Measurements from ENCODE around the gene MAGEA2.
"Not testable (repeated sequence)": the region's sequence is repeated elsewhere in the genome, so short reads cannot be mapped to it uniquely, and the experiment has no call there.

The MAGEA2 gene, protein sequence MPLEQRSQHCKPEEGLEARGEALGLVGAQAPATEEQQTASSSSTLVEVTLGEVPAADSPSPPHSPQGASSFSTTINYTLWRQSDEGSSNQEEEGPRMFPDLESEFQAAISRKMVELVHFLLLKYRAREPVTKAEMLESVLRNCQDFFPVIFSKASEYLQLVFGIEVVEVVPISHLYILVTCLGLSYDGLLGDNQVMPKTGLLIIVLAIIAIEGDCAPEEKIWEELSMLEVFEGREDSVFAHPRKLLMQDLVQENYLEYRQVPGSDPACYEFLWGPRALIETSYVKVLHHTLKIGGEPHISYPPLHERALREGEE

DNA sequence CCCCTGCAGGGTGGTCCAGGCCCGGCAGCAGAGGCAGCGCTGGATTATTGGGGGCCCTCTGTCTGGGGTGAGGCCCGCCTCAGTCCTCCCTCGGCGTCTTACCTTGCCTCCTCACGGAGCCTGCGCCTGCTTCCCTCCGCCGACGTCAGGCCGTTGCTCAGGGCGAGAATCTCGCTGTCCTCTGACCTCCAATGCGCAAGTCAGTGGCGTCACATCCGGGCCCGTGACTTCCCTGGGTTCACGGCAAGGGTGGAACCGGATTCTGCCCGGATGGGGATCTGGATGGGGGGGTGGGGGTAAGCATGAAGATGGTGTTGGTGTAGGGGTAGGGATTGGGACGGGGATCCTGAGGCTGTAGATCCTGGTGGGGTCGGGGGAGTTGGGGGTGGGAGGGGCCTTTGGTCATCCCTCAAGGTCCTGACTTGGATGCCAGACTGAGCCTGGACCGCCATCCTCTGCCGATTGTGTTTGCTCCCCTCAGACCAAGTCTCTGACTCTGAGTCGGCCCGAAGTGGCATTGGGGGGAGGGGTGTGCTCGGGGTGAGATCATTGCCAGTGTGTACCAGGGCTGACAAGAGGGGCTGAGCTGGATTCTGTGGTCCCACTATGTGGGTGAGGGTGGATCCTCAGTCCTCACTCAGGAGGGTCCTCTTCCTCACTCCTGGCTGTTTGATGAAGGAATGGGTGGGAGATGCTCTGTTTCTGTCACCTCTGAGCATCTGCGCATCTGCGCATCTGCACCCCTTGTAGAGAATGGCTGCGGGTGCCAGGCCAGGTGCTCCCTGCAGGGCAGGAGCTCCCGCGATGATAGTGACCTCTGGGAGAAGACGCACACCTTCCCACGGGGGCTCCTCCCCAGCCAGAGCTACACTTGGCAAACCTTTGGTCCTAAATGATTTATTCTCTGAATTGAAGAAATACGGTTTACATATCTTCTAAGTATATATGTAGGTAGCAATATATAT, at the start of gene MAGEA2:
TSS of gene MAGEA2 (minus strand) at position 157 of the 965 bp plus-strand sequence. CDS start 2,479 bp downstream, outside the sequence.
- H3K9me3 ChIP-seq (ENCODE audit: control insufficient read depth, insufficient read depth, low read length); H3K9ac ChIP-seq (ENCODE audit: low read depth, low read length); H3K36me3 ChIP-seq (ENCODE audit: insufficient read depth, low read length); H3K4me1 ChIP-seq (ENCODE audit: insufficient read depth, low read length): not testable (repeated sequence)

DNA sequence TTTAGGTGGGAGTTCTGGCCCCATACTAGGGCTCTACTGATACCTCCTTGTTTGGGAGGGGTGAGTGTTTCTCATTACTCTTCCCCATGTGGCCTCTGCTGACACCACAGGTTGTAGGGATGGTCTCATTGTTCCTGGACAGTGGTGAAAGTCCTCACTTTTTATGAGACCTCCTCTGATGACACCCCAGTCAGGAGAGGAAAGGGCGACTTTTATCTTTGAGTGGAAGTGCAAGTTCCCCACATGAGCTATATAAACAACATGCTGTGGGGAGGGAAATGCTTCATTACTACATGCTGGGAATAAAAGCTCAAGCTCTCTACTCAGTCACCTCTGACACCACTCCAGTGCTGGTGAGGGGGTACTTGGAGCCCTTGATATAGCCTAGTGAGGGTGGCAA, 45.3 kb upstream of the MAGEA2 start:
- no peaks in the 10 kb centered on the region for H3K9me3 ChIP-seq (ENCODE audit: control insufficient read depth, insufficient read depth, low read length)
- H3K4me1 ChIP-seq (ENCODE audit: insufficient read depth, low read length): no peaks in the 10 kb centered on the region
- no peaks in the 10 kb centered on the region for H3K36me3 ChIP-seq (ENCODE audit: insufficient read depth, low read length)
- H3K9ac ChIP-seq (ENCODE audit: low read depth, low read length): no peak overlapping the region

DNA sequence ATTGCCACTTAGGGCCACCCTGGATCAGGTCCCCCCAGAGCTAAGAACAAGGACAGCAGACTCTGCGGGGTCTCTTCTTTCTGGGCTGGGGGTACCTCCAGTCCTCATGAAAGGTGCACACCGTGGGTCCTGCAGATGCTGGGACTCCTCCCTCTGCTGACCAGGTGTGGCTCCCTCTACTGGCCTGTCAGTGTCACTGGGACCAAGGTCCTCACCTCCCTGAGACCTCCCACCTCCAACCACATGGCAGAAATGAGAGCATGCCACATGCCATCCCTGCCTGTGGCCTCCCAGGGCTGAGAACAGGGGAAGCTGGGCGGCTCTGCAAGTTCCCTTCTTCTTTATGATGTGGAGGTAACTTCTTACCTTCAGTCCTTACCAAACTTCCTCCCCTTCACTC, 33.4 kb upstream of the MAGEA2 start:
- H3K9me3 ChIP-seq (ENCODE audit: control insufficient read depth, insufficient read depth, low read length); H3K36me3 ChIP-seq (ENCODE audit: insufficient read depth, low read length); H3K4me1 ChIP-seq (ENCODE audit: insufficient read depth, low read length); H3K9ac ChIP-seq (ENCODE audit: low read depth, low read length): not testable (repeated sequence)

DNA sequence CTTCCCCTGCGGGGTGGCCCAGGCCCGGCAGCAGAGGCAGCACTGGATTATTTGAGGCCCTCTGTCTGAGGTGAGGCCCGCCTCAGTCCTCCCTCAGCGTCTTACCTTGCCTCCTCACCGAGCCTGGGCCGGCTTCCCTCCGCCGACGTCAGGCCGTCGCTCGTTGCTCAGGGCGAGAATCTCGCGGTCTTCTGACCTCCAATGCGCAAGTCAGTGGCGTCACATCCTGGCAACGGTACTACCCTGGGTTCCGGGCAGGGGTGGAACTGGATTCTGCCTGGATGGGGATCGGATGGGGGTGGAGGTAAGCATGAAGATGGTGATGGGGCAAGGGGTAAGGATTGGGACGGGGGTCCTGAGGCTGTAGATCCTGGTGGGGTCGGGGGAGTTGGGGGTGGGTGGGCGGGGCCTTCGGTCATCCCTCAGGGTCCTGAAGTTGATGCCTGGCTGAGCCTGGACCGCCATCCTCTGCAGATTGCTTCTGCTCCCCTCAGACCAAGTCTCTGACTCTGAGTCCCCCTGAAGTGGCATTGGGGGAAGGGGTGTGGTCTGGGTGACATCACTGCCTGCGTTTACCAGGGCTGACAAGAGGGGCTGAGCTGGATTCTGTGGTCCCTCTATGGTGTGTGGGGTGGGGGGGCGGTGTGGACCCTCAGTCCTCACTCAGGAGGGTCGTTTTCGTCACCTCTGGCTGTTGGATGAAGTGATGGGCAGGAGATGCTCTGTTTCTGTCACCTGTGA, 16.1 kb upstream of the MAGEA2 start, which contains the start of gene MAGEA6:
TSS of gene MAGEA6 (minus strand) at position 141 of the 741 bp plus-strand sequence. CDS start 2,039 bp downstream, outside the sequence.
- H3K9ac ChIP-seq (ENCODE audit: low read depth, low read length); H3K9me3 ChIP-seq (ENCODE audit: control insufficient read depth, insufficient read depth, low read length); H3K36me3 ChIP-seq (ENCODE audit: insufficient read depth, low read length); H3K4me1 ChIP-seq (ENCODE audit: insufficient read depth, low read length): not testable (repeated sequence)

DNA sequence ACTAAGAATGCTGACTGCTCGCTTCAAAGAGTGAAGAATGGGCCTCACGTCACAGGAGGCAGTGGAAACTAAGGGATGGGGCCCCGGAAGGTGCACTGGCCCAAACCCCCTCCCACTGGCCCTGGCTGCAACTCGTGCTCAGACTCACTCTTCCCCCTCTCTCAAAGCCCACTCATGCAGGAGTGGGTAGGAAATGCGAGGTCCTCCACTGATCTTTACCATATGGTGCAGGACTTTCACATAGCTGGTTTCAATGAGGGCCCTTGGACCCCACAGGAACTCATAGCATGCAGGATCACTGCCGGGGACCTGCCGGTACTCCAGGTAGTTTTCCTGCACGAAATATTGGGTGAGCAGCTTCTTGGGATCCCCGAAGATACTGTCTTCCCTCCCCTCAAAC, 12.9 kb upstream of the MAGEA2 start:
- not testable (repeated sequence) for H3K4me1 ChIP-seq (ENCODE audit: insufficient read depth, low read length); H3K9ac ChIP-seq (ENCODE audit: low read depth, low read length); H3K36me3 ChIP-seq (ENCODE audit: insufficient read depth, low read length); H3K9me3 ChIP-seq (ENCODE audit: control insufficient read depth, insufficient read depth, low read length)

DNA sequence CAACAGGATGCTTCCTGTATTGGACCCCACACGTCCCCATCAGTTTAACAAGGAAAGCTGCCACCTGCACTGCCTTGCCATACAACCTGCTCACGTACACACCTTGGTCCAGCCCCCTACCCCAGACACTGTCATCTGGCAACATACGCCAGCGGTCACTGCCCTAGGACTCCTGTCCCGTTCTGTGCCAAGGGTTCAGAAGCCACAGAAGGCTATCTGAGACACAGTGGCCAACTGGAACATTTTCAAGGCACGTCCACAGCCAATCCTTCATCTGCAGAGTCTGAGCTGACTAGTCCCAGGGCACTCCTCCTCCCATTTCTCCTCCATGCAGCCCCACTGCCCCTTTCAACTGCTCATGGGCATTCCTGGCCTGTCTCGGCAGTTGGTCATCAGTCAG, 7.9 kb upstream of the MAGEA2 start:
- not testable (repeated sequence) for H3K9ac ChIP-seq (ENCODE audit: low read depth, low read length); H3K9me3 ChIP-seq (ENCODE audit: control insufficient read depth, insufficient read depth, low read length); H3K36me3 ChIP-seq (ENCODE audit: insufficient read depth, low read length); H3K4me1 ChIP-seq (ENCODE audit: insufficient read depth, low read length)

DNA sequence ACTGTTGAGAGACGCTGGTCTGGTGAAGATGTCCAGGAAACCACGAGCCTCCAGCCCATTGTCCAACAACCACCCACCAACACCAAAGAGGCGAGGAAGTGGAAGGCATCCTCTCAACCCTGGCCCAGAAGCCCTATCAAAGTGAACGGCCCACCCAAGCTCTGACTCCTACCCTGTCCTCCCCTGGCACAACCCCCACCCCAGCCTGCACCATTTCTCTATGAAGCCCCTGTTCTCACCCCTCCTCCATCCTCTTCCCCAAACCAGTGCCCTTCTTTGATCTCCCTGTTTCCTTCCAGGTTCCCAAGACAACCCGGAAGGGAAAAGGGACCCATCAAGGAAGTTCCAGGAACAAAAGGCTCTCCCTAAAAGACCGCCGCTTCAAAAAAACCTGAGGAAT, 5.9 kb upstream of the MAGEA2 start:
- not testable (repeated sequence) for H3K4me1 ChIP-seq (ENCODE audit: insufficient read depth, low read length); H3K36me3 ChIP-seq (ENCODE audit: insufficient read depth, low read length); H3K9ac ChIP-seq (ENCODE audit: low read depth, low read length); H3K9me3 ChIP-seq (ENCODE audit: control insufficient read depth, insufficient read depth, low read length)

DNA sequence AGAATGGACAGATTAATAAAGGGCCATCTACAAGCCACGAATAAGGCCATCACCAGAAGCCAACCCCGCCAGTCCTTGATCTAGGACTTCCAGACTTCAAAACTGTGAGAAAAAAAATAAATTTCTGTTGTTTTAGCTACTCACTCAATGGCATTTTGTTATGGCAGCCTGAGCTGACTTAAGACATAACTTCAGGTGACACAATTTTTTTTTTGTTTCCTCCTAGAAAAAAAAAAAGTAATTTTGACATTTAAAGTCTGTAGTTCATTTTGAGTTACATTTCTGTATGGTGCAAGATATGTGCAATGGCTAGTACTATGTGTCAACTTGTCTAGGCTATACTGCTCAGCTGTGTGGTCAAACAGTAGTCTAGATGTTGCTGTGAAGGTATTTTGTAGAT, 5.3 kb upstream of the MAGEA2 start, which contains the start of gene CSAG3:
TSS of gene CSAG3 (plus strand) at position 301 of the 400 bp plus-strand sequence.
- not testable (repeated sequence) for H3K9me3 ChIP-seq (ENCODE audit: control insufficient read depth, insufficient read depth, low read length); H3K36me3 ChIP-seq (ENCODE audit: insufficient read depth, low read length); H3K9ac ChIP-seq (ENCODE audit: low read depth, low read length); H3K4me1 ChIP-seq (ENCODE audit: insufficient read depth, low read length)

DNA sequence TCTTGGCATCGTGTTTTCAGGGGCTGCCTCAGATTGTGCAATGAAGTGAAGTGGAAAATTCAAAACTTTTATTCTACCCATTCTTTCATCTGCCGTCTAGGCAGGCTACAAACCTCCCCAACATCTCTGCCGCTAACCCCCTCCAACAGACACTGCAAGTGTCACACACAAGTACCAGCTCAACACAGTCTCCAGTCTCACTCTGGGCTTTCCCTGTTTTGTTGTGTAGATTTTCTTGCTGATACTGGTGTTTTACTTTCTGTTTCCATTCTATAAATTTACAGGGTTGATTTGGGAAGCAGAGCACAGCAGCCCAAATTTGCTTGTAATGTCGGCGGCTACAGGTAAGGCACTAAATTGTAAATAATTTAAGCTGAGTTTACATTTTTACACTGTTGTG, 1.2 kb upstream of the MAGEA2 start:
- not testable (repeated sequence) for H3K9me3 ChIP-seq (ENCODE audit: control insufficient read depth, insufficient read depth, low read length); H3K36me3 ChIP-seq (ENCODE audit: insufficient read depth, low read length); H3K9ac ChIP-seq (ENCODE audit: low read depth, low read length); H3K4me1 ChIP-seq (ENCODE audit: insufficient read depth, low read length)

DNA sequence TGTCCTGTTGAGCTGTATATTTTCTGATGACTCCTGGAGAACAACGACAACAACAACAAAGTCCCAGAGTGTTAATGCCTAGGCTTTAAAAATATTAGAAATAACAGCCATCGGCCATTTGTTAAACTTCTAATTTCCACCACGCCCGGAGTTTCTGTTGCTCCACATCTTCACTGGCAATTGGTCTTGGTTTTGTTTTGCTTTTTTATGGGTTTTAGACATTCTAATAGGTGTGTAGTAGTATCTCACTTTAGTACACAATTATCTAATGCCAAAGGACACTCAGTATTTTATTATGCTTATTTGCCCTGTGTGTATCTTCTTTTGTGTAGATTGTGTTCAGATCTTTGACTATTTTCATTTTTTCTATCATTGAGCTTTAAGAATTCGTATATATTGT, 15.1 kb downstream of the MAGEA2 start:
- no peaks in the 10 kb centered on the region for H3K9me3 ChIP-seq (ENCODE audit: control insufficient read depth, insufficient read depth, low read length)
- H3K36me3 ChIP-seq (ENCODE audit: insufficient read depth, low read length): no peaks in the 10 kb centered on the region
- H3K4me1 ChIP-seq (ENCODE audit: insufficient read depth, low read length): no peaks in the 10 kb centered on the region
- H3K9ac ChIP-seq (ENCODE audit: low read depth, low read length): no peak overlapping the region

DNA sequence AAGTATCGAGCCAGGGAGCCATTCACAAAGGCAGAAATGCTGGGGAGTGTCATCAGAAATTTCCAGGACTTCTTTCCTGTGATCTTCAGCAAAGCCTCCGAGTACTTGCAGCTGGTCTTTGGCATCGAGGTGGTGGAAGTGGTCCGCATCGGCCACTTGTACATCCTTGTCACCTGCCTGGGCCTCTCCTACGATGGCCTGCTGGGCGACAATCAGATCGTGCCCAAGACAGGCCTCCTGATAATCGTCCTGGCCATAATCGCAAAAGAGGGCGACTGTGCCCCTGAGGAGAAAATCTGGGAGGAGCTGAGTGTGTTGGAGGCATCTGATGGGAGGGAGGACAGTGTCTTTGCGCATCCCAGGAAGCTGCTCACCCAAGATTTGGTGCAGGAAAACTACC, 17.1 kb downstream of the MAGEA2 start:
- not testable (repeated sequence) for H3K36me3 ChIP-seq (ENCODE audit: insufficient read depth, low read length); H3K9me3 ChIP-seq (ENCODE audit: control insufficient read depth, insufficient read depth, low read length)

DNA sequence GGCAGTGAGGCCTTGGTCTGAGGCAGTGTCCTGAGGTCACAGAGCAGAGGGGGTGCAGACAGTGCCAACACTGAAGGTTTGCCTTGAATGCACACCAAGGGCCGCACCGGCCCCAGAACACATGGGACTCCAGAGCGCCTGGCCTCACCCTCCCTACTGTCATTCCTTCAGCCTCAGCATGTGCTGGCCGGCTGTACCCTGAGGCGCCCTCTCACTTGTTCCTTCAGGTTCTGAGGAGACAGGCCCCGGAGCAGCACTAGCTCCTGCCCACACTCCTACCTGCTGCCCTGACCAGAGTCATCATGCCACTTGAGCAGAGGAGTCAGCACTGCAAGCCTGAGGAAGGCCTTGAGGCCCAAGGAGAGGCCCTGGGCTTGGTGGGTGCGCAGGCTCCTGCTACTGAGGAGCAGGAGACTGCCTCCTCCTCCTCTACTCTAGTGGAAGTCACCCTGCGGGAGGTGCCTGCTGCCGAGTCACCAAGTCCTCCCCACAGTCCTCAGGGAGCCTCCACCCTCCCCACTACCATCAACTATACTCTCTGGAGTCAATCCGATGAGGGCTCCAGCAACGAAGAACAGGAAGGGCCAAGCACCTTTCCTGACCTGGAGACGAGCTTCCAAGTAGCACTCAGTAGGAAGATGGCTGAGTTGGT, 17.7 kb downstream of the MAGEA2 start:
- Histone ChIP-seq H3K36me3 (ENCODE audit: insufficient read depth, low read length) (no peaks in the 10 kb centered on the region), H3K9me3 (ENCODE audit: control insufficient read depth, insufficient read depth, low read length) (no peaks in the 10 kb centered on the region), H3K9ac (ENCODE audit: low read depth, low read length) (no peak overlapping the region), H3K4me1 (ENCODE audit: insufficient read depth, low read length) (no peaks in the 10 kb centered on the region)

More for the DNA sequence above, 17.1 kb downstream of the MAGEA2 start:
- H3K4me1 ChIP-seq (ENCODE audit: insufficient read depth, low read length); H3K9ac ChIP-seq (ENCODE audit: low read depth, low read length): not testable (repeated sequence)

DNA sequence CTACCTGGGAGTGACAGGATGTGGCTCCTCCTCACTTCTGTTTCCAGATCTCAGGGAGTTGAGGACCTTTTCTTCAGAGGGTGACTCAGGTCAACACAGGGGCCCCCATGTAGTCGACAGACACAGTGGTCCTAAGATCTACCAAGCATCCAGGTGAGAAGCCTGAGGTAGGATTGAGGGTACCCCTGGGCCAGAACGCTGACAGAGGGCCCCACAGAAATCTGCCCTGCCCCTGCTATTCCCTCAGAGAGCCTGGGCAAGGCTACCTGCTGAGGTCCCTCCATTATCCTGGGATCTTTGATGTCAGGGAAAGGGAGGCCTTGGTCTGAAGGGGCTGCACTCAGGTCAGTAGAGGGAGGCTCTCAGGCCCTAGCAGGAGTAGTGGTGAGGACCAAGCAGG, 18.5 kb downstream of the MAGEA2 start:
- no peaks in the 10 kb centered on the region for H3K9me3 ChIP-seq (ENCODE audit: control insufficient read depth, insufficient read depth, low read length)
- no peak overlapping the region for H3K9ac ChIP-seq (ENCODE audit: low read depth, low read length)
- no peaks in the 10 kb centered on the region for H3K36me3 ChIP-seq (ENCODE audit: insufficient read depth, low read length)
- no peaks in the 10 kb centered on the region for H3K4me1 ChIP-seq (ENCODE audit: insufficient read depth, low read length)
